Loucy (cell line): ENCODE data around the gene RPL13.

Source experiments
- CTCF ChIP-seq: fragments of 200-600 bp; sonication (generic); conservative IDR thresholded peaks from 2 replicates; pipeline ENCODE4 v1.5.1; 2014; ENCODE audit warnings: mild to moderate bottlenecking, antibody characterized with exemption, low read length
- EZH2phosphoT487 ChIP-seq: fragments of 200-600 bp; IDR thresholded peaks from 2 replicates; pipeline ENCODE4 v1.6.1; 2018; ENCODE audit warnings: antibody characterized with exemption, mild to moderate bottlenecking, moderate library complexity, borderline replicate concordance

GRCh38 chr16:89555265-89555664, 5.2 kb upstream of the RPL13 start:
- no peak for TF ChIP-seq CTCF
- no peak for TF ChIP-seq EZH2phosphoT487
